Panc1 (cell line): ENCODE results near the gene PLA2G2E.

Source experiments
- CTCF ChIP-seq: fragments of 450-650 bp; IDR thresholded peaks from 2 replicates; pipeline ENCODE4 v1.5.1; 2017; ENCODE audit warnings: mild to moderate bottlenecking
- REST ChIP-seq, 2 experiments: IDR thresholded peaks; 2 replicates each; pipeline ENCODE4 v1.6.1; 2011 to 2012; ENCODE audit warnings: low read depth in 2 of 2, control low read depth in 1 of 2, low read length in 1 of 2, mild to moderate bottlenecking in 1 of 2, moderate library complexity in 1 of 2; ENCODE audit not compliant: insufficient read depth in 1 of 2

GRCh38 chr1:19957779-19958178, 34.4 kb upstream of the PLA2G2E start:
- TF ChIP-seq CTCF: no peak; the same call in 1 of the 2 replicates
- TF ChIP-seq REST (IDR thresholded peaks at IDR 0.05; ENCODE audit: insufficient read depth in 1 of 2, low read depth in 2 of 2, low read length in 1 of 2): no peak
